Keratinocyte (primary cell): ENCODE measurements around the gene OCIAD1.

Source experiments
- CTCF ChIP-seq, 3 experiments: IDR thresholded peaks in 1 of 3; conservative IDR thresholded peaks in 1 of 3; optimal IDR thresholded peaks in 1 of 3; 2 replicates in 2 of 3; 3 replicates in 1 of 3; pipeline versions ENCODE3 to v1.5.1; 2011; ENCODE audit warnings: low read length in 3 of 3, mild to moderate bottlenecking in 3 of 3, moderate library complexity in 2 of 3, control low read depth in 1 of 3, inconsistent platforms in 1 of 3; ENCODE audit not compliant: insufficient read depth in 2 of 3; ENCODE audit errors: extremely low read depth in 1 of 3
- EZH2 ChIP-seq: IDR thresholded peaks from one replicate; pipeline ENCODE4 v1.6.1; 2012; ENCODE audit warnings: inconsistent platforms, mild to moderate bottlenecking, low read length, moderate library complexity

DNA sequence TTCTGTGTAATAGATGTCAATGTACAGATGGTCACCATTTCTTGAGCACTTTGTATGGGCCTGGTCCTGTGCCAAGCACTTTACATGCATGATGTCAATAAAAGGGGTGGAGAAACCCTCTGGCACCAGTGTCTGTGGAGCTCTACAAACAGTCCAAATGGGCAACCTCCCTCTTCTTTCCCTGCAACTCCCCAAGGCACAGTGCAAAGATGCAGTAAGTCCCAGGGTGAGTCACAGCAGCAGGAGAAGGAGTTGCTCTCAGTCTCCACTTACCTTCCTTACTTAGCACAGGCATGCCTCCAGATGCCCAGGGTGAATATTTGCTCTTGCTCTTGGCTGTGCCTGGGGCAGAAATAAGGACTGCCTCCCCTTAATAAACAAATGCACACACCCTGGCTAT, 71.4 kb downstream of the OCIAD1 start:
- TF ChIP-seq CTCF (optimal IDR thresholded peaks at IDR 0.05 in 1 of 3, IDR thresholded peaks at IDR 0.05 in 1 of 3, conservative IDR thresholded peaks at IDR 0.05 in 1 of 3; ENCODE audit: extremely low read depth in 1 of 3, insufficient read depth in 2 of 3, low read length in 3 of 3): no peak
- no peak for TF ChIP-seq EZH2
